H1 (cell line): ENCODE data around the gene AAMP. TPM values are rescaled to one million over a fixed set of nuclear protein-coding genes. Genes with fewer than 3 reads are reported as not detected.

Source experiments
- ASH2L ChIP-seq: fragments of 200-600, 300-600 bp; sonication (generic); IDR thresholded peaks from one replicate; pipeline ENCODE4 v1.7.1; 2017; ENCODE audit warnings: low read length
- BCL11A ChIP-seq, 2 experiments: IDR thresholded peaks; one replicate each; pipeline ENCODE4 v1.6.1; 2011; ENCODE audit warnings: low read depth in 2 of 2, low read length in 2 of 2, mild to moderate bottlenecking in 2 of 2
- CBX5 ChIP-seq: fragments of 300-800, 300-1000 bp; sonication (generic); IDR thresholded peaks from 2 replicates; pipeline ENCODE4 v1.7.1; 2016; ENCODE audit warnings: antibody characterized with exemption, low read length, low read depth
- CHD2 ChIP-seq: IDR thresholded peaks from 2 replicates; pipeline ENCODE4 v1.6.1; 2012; ENCODE audit warnings: low read length, improper control_type of control experiment
- CTBP2 ChIP-seq: IDR thresholded peaks from 2 replicates; pipeline ENCODE4 v1.7.0; 2011; ENCODE audit warnings: borderline replicate concordance, mild to moderate bottlenecking, moderate library complexity, mixed read lengths, low read length; ENCODE audit not compliant: insufficient read depth, insufficient read length
- EGR1 ChIP-seq: IDR thresholded peaks from 2 replicates; pipeline ENCODE4 v1.6.1; 2011; ENCODE audit warnings: low read depth, low read length, borderline replicate concordance
- GABPA ChIP-seq: IDR thresholded peaks from 2 replicates; pipeline ENCODE4 v1.6.1; 2011; ENCODE audit warnings: mild to moderate bottlenecking, low read length, moderate library complexity, borderline replicate concordance; ENCODE audit not compliant: insufficient read depth
- KDM4A ChIP-seq: IDR thresholded peaks from one replicate; pipeline ENCODE4 v1.7.1; 2012; ENCODE audit warnings: low read depth, mild to moderate bottlenecking, moderate library complexity, low read length, inconsistent platforms; ENCODE audit not compliant: severe bottlenecking
- KDM5A ChIP-seq: fragments of 200-600 bp; IDR thresholded peaks from 2 replicates; pipeline ENCODE4 v1.7.1; 2012; ENCODE audit warnings: mild to moderate bottlenecking, low read length, inconsistent platforms, mixed read lengths
- NANOG ChIP-seq: IDR thresholded peaks from 2 replicates; pipeline ENCODE4 v1.6.1; 2011; ENCODE audit warnings: low read length, low read depth, mild to moderate bottlenecking, inconsistent platforms; ENCODE audit not compliant: insufficient read depth, poor library complexity, severe bottlenecking
- NRF1 ChIP-seq: IDR thresholded peaks from 2 replicates; pipeline ENCODE4 v1.6.1; 2011; ENCODE audit warnings: mild to moderate bottlenecking, low read depth, low read length, improper control_type of control experiment
- POLR2AphosphoS5 ChIP-seq: IDR thresholded peaks from 2 replicates; pipeline ENCODE4 v1.6.1; 2011; ENCODE audit warnings: low read depth, low read length
- SIN3A ChIP-seq, 2 experiments: IDR thresholded peaks in 1 of 2; conservative IDR thresholded peaks in 1 of 2; 2 replicates each; pipeline ENCODE4 v1.6.1; 2011 to 2012; ENCODE audit warnings: low read length in 2 of 2, improper control_type of control experiment in 1 of 2, low read depth in 1 of 2, mild to moderate bottlenecking in 1 of 2
- SRF ChIP-seq: IDR thresholded peaks from 2 replicates; pipeline ENCODE4 v1.6.1; 2011; ENCODE audit warnings: mild to moderate bottlenecking, low read depth, low read length, moderate library complexity
- TAF1 ChIP-seq: IDR thresholded peaks from 2 replicates; pipeline ENCODE4 v1.6.1; 2011; ENCODE audit warnings: mild to moderate bottlenecking, low read depth, low read length
- TBP ChIP-seq: IDR thresholded peaks from 2 replicates; pipeline ENCODE4 v1.6.1; 2011; ENCODE audit warnings: low read depth, low read length, improper control_type of control experiment
- TCF12 ChIP-seq: IDR thresholded peaks from 2 replicates; pipeline ENCODE4 v1.6.1; 2011; ENCODE audit warnings: low read depth, mild to moderate bottlenecking, low read length
- TEAD4 ChIP-seq: IDR thresholded peaks from 2 replicates; pipeline ENCODE4 v1.6.1; 2012; ENCODE audit warnings: low read depth, low read length, inconsistent platforms, mixed read lengths
- polyA plus RNA-seq, 7 experiments: library from polyadenylated mRNA; depleted of rRNA in 3 of 7; stranded (reverse) in 5 of 7; unstranded in 2 of 7; fragments of >200 nt in 5 of 7; fragments of 200-250 nt in 2 of 7; gene quantifications; 1 replicate in 5 of 7; 2 replicates in 1 of 7; 4 replicates in 1 of 7; pipeline versions ENCODE4 v1.2.1 to v1.2.3, GENCODE V29; 2011 to 2013; ENCODE audit warnings: missing spikeins in 2 of 7, mixed read lengths in 2 of 7
- total RNA-seq: library from RNA; stranded (reverse); fragmentation: NEBNext Ultra II Directional; extraction: Animal tissue kit (Norgen Biotek cat#: 25700); gene quantifications from 2 replicates; pipeline ENCODE4 v1.2.1, GENCODE V29; 2021
- TF ChIP-seq, protein P1 (sequence below), 3 experiments: IDR thresholded peaks; 1 replicate in 2 of 3; 2 replicates in 1 of 3; pipeline versions ENCODE4 v1.5.1 to v1.6.1; 2011; ENCODE audit warnings: low read length in 3 of 3, mild to moderate bottlenecking in 3 of 3, inconsistent platforms in 2 of 3, low read depth in 1 of 3, moderate library complexity in 1 of 3; ENCODE audit not compliant: insufficient read depth in 1 of 3; ENCODE audit errors: control extremely low read depth in 1 of 3
- TF ChIP-seq, protein P2 (sequence below): IDR thresholded peaks from 2 replicates; pipeline ENCODE4 v1.6.1; 2012; ENCODE audit warnings: inconsistent platforms

Gene AAMP
- total and polyA plus RNA-seq, 2 of the 8 experiments (the other 6 are each of a cell fraction or from before 2014, with no cell fraction given), result 119 to 125 TPM

DNA sequence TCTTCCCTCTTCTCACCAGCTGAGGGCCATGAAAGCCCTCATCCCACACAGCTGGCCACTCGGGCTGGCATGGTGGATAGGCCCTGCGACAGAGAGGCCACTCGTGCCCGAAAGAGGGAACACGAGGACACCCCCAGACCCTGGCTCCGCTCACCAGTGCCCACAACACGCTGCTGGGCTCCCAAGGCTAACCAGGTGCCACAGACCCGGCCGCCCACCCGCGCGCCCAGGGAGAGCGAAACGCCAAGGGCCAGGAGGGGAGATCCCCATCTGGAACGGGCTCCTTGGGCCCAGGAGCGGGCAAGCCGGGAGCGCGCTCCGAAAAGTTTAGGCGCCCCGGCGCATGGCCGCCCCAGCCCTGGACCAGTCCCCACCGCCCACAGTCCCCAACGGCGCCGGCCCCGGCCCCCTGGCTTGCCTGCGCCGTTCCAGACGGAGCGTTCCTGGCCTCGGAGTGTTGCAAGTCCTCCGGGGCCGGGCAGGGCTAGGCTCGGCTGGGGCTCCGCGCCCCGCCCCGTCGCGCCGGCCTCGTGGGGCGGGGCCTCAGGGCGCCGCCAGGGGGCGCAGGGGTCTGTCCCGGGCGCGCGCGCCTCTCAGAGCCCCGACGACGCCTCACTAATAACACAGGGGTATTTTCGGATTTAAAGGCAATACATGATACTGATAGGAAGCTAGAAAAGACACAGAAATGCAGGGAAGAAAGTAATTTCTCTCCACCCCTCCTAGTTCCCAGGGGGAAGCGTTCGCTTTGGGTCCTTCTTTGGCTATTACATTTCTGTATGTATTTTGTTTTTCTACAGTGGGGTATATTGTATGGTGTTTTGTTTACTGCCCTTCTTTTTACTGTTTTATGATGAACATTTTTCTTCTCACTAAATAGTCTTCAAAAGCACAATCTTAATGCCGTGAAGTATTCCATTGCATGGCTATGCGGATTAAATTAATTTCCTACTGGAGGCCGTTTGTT, 22.4 kb upstream of the AAMP start, which contains the start of gene TMBIM1 (continued):
- TF ChIP-seq, protein P1, sequence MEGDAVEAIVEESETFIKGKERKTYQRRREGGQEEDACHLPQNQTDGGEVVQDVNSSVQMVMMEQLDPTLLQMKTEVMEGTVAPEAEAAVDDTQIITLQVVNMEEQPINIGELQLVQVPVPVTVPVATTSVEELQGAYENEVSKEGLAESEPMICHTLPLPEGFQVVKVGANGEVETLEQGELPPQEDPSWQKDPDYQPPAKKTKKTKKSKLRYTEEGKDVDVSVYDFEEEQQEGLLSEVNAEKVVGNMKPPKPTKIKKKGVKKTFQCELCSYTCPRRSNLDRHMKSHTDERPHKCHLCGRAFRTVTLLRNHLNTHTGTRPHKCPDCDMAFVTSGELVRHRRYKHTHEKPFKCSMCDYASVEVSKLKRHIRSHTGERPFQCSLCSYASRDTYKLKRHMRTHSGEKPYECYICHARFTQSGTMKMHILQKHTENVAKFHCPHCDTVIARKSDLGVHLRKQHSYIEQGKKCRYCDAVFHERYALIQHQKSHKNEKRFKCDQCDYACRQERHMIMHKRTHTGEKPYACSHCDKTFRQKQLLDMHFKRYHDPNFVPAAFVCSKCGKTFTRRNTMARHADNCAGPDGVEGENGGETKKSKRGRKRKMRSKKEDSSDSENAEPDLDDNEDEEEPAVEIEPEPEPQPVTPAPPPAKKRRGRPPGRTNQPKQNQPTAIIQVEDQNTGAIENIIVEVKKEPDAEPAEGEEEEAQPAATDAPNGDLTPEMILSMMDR (IDR thresholded peaks at IDR 0.05; ENCODE audit: control extremely low read depth in 1 of 3, insufficient read depth in 1 of 3, low read depth in 1 of 3, low read length in 3 of 3), result peak; percentile 64 to 87 (median 73)
- TF ChIP-seq NANOG (no peak), TAF1 (0 out of 2 replicates have a peak, but pooled peaks have one; percentile 19), NRF1 (0 out of 2 replicates have a peak, but pooled peaks have one; percentile 3), KDM4A (peak; percentile 82), POLR2AphosphoS5 (0 out of 2 replicates have a peak, but pooled peaks have one; percentile 21), ASH2L (no peak), GABPA (0 out of 2 replicates have a peak, but pooled peaks have one; percentile 46), SRF (no peak), TBP (peak; percentile 32; the same call in 1 of the 2 replicates), TCF12 (no peak), TEAD4 (no peak), CTBP2 (peak; percentile 28), SIN3A (conservative IDR thresholded peaks at IDR 0.05 in 1 of 2, IDR thresholded peaks at IDR 0.05 in 1 of 2; ENCODE audit: low read depth in 1 of 2, low read length in 2 of 2) (no peak), KDM5A (no peak), BCL11A (IDR thresholded peaks at IDR 0.05; ENCODE audit: low read depth in 2 of 2, low read length in 2 of 2) (no peak), CHD2 (no peak), EGR1 (no peak), CBX5 (no peak)
- TF ChIP-seq, protein P2, sequence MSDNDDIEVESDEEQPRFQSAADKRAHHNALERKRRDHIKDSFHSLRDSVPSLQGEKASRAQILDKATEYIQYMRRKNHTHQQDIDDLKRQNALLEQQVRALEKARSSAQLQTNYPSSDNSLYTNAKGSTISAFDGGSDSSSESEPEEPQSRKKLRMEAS, result no peak
